NCI-H82 treated with DMSO at 0.1 percent for 48 hours (cell line): ENCODE results near the gene HDAC5.
"Not testable (repeated sequence)": the region's sequence is repeated elsewhere in the genome, so short reads cannot be mapped to it uniquely, and the experiment has no call there.

Experiments
- DNase-seq: peaks from one replicate; lab custom pipeline; 2025; ENCODE audit not compliant: unreplicated experiment; lab: John Stamatoyannopoulos, UW

Gene HDAC5

GRCh38 chr17:44112284-44113280 is 10.9 kb downstream of the HDAC5 start:
- no peak for DNase-seq

- no peak for DNase-seq
These were observed 11.7 kb downstream of the HDAC5 start for GRCh38 chr17:44111777-44112176.

GRCh38 chr17:44110823-44111633 is 12.4 kb downstream of the HDAC5 start:
- DNase-seq: peak; percentile 93

GRCh38 chr17:44110011-44110686 is 13.3 kb downstream of the HDAC5 start:
- DNase-seq: no peak

- no peak for DNase-seq
These were observed 14.2 kb downstream of the HDAC5 start for GRCh38 chr17:44109312-44109630.

- DNase-seq: peak; percentile 59
These were observed 14.8 kb downstream of the HDAC5 start for GRCh38 chr17:44108440-44109311.

- DNase-seq: no peak
These were observed 16.6 kb downstream of the HDAC5 start for GRCh38 chr17:44106801-44107200.

GRCh38 chr17:44105941-44106340 is 17.5 kb downstream of the HDAC5 start:
- DNase-seq: peak; percentile 27

- DNase-seq: peak; percentile 75
These were observed 18.0 kb downstream of the HDAC5 start for GRCh38 chr17:44105483-44105882.

- DNase-seq: no peak
These were observed 20.4 kb downstream of the HDAC5 start for GRCh38 chr17:44102849-44103622.

- DNase-seq: not testable (repeated sequence)
These were observed 21.6 kb downstream of the HDAC5 start for GRCh38 chr17:44101858-44102257.

- no peak for DNase-seq
These were observed 26.1 kb downstream of the HDAC5 start for GRCh38 chr17:44097110-44097958.

- peak; percentile 99 for DNase-seq
These were observed 27.6 kb downstream of the HDAC5 start for GRCh38 chr17:44095647-44096496.

GRCh38 chr17:44095388-44095646 is 28.1 kb downstream of the HDAC5 start:
- no peak for DNase-seq

GRCh38 chr17:44094701-44095387 is 28.6 kb downstream of the HDAC5 start:
- no peak for DNase-seq

- DNase-seq: no peak
These were observed 30.1 kb downstream of the HDAC5 start for GRCh38 chr17:44093231-44093900.

GRCh38 chr17:44092051-44092450 is 31.4 kb downstream of the HDAC5 start:
- no peak for DNase-seq
